ENCODE data around the gene MGLL. TPM values are rescaled to one million over a fixed set of nuclear protein-coding genes. Genes with fewer than 3 reads are reported as not detected.

MGLL gene
- total RNA-seq, 1 donor from 2014 or later, result 0.43 TPM

GRCh38 chr3:127761441-127761801 lies 60.9 kb downstream of the MGLL start:
- H3K27ac Mint-ChIP-seq, result no peak overlapping the region
- no peaks in the 10 kb centered on the region for H3K9me3 Mint-ChIP-seq (ENCODE audit: low read depth)
- H3K36me3 Mint-ChIP-seq (ENCODE audit: insufficient read depth), result no peaks in the 10 kb centered on the region
- H3K27me3 Mint-ChIP-seq, result peaks cover 46% of the 10 kb centered on the region
- H3K4me1 Mint-ChIP-seq (ENCODE audit: low read depth), result no peaks in the 10 kb centered on the region
- TF ChIP-seq CTCF (IDR thresholded peaks at IDR 0.05; ENCODE audit: unreplicated experiment), result no peak
- no peak for DNase-seq (ENCODE audit: low spot score, unreplicated experiment)
- no peak overlapping the region for H3K4me3 Mint-ChIP-seq (ENCODE audit: low read depth)

- no peaks in the 10 kb centered on the region for H3K9me3 Mint-ChIP-seq (ENCODE audit: low read depth)
- H3K27ac Mint-ChIP-seq, result no peak overlapping the region
- H3K4me3 Mint-ChIP-seq (ENCODE audit: low read depth), result no peak overlapping the region
- no peak for TF ChIP-seq CTCF (IDR thresholded peaks at IDR 0.05; ENCODE audit: unreplicated experiment)
- H3K27me3 Mint-ChIP-seq, result peaks cover 46% of the 10 kb centered on the region
- no peaks in the 10 kb centered on the region for H3K36me3 Mint-ChIP-seq (ENCODE audit: insufficient read depth)
- DNase-seq (ENCODE audit: low spot score, unreplicated experiment), result no peak
- H3K4me1 Mint-ChIP-seq (ENCODE audit: low read depth), result no peaks in the 10 kb centered on the region
Measured at GRCh38 chr3:127760791-127761440, 61.4 kb downstream of the MGLL start.

GRCh38 chr3:127760361-127760760 lies 62.0 kb downstream of the MGLL start:
- Mint-ChIP-seq H3K4me1 (ENCODE audit: low read depth) (no peaks in the 10 kb centered on the region), H3K27me3 (peaks cover 46% of the 10 kb centered on the region), H3K9me3 (ENCODE audit: low read depth) (no peaks in the 10 kb centered on the region), H3K27ac (no peak overlapping the region), H3K4me3 (ENCODE audit: low read depth) (no peak overlapping the region), H3K36me3 (ENCODE audit: insufficient read depth) (no peaks in the 10 kb centered on the region)
- DNase-seq (ENCODE audit: low spot score, unreplicated experiment), result no peak
- no peak for TF ChIP-seq CTCF (IDR thresholded peaks at IDR 0.05; ENCODE audit: unreplicated experiment)

GRCh38 chr3:127759826-127760225 lies 62.5 kb downstream of the MGLL start:
- H3K36me3 Mint-ChIP-seq (ENCODE audit: insufficient read depth), result no peaks in the 10 kb centered on the region
- peaks cover 43% of the 10 kb centered on the region for H3K27me3 Mint-ChIP-seq
- TF ChIP-seq CTCF (IDR thresholded peaks at IDR 0.05; ENCODE audit: unreplicated experiment), result no peak
- no peaks in the 10 kb centered on the region for H3K9me3 Mint-ChIP-seq (ENCODE audit: low read depth)
- no peak for DNase-seq (ENCODE audit: low spot score, unreplicated experiment)
- H3K4me3 Mint-ChIP-seq (ENCODE audit: low read depth), result no peak overlapping the region
- H3K27ac Mint-ChIP-seq, result no peak overlapping the region
- H3K4me1 Mint-ChIP-seq (ENCODE audit: low read depth), result no peaks in the 10 kb centered on the region

GRCh38 chr3:127758013-127758412 lies 64.3 kb downstream of the MGLL start:
- DNase-seq (ENCODE audit: low spot score, unreplicated experiment), result no peak
- no peak overlapping the region for H3K27ac Mint-ChIP-seq
- H3K9me3 Mint-ChIP-seq (ENCODE audit: low read depth), result no peaks in the 10 kb centered on the region
- no peak for TF ChIP-seq CTCF (IDR thresholded peaks at IDR 0.05; ENCODE audit: unreplicated experiment)
- H3K4me1 Mint-ChIP-seq (ENCODE audit: low read depth), result no peaks in the 10 kb centered on the region
- H3K4me3 Mint-ChIP-seq (ENCODE audit: low read depth), result no peak overlapping the region
- H3K36me3 Mint-ChIP-seq (ENCODE audit: insufficient read depth), result no peaks in the 10 kb centered on the region
- H3K27me3 Mint-ChIP-seq, result peaks cover 31% of the 10 kb centered on the region
